ENCODE data around the gene PGLYRP2. TPM values are rescaled to one million over a fixed set of nuclear protein-coding genes. Genes with fewer than 3 reads are reported as not detected.

PGLYRP2 gene
- polyA plus RNA-seq, 1 donor from 2014 or later: not detected

DNA sequence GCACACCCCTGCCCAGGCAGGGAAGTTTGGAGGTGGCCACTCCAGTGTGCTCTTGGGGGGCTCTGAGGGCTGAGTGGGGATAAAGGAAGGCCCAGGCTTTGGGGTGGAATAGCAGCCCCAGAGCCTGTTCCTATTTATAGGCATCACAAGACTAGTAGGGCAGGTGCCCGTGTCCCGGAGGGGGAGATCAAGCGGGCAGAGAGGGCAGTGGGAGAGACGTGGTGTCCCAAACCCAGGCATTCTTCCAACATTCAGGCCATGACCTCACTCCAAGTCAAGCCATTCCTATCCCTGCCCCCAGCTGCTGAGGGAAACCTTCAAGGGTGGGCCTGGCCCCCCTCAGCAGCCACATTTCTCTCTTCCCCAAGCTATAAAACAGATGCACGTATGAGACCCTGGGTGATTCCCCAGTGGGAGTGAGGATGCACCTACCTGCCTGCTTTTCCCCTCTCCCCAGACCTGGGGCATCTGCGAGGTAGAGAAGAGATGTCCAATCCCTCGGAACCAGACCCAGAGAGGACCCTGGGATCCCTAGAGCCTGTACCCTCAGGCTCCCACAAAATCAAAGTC is 33.4 kb downstream of the PGLYRP2 start:
- no peak overlapping the region for H3K4me3 ChIP-seq (ENCODE audit: low read length)
- no peak overlapping the region for H3K4me2 ChIP-seq (ENCODE audit: low read length)
- H4K20me1 ChIP-seq (ENCODE audit: insufficient read depth): no peaks in the 10 kb centered on the region
- H3K9me2 ChIP-seq (ENCODE audit: insufficient read depth, low read length): no peaks in the 10 kb centered on the region
- H3K9ac ChIP-seq (ENCODE audit: low read length): no peak overlapping the region
- H3K79me2 ChIP-seq (replicated peaks; ENCODE audit: insufficient read depth, low read length): peaks cover 3% of the 10 kb centered on the region
- no peaks in the 10 kb centered on the region for H3K36me3 ChIP-seq (ENCODE audit: insufficient read depth, low read length)
- H3K27ac ChIP-seq (ENCODE audit: low read length): no peak overlapping the region
- TF ChIP-seq EP300 (conservative IDR thresholded peaks at IDR 0.05; ENCODE audit: poor library complexity, severe bottlenecking) (no peak), MXI1 (conservative IDR thresholded peaks at IDR 0.05; ENCODE audit: poor library complexity, severe bottlenecking) (no peak), RAD21 (conservative IDR thresholded peaks at IDR 0.05) (no peak), TAF1 (IDR thresholded peaks at IDR 0.05; ENCODE audit: low read depth) (no peak), POLR2AphosphoS5 (IDR thresholded peaks at IDR 0.05) (no peak), REST (IDR thresholded peaks at IDR 0.05; ENCODE audit: borderline replicate concordance) (no peak), EZH2 (IDR thresholded peaks at IDR 0.05; ENCODE audit: borderline replicate concordance, insufficient read depth, low read length, poor library complexity, severe bottlenecking) (no peak), CTCF (IDR thresholded peaks at IDR 0.05; ENCODE audit: poor library complexity, severe bottlenecking) (no peak), SMC3 (conservative IDR thresholded peaks at IDR 0.05; ENCODE audit: poor library complexity) (no peak)
- no peak overlapping the region for H2AFZ ChIP-seq (ENCODE audit: low read depth, low read length)
- H3K27me3 ChIP-seq (ENCODE audit: insufficient read depth, low read depth, low read length): no peaks in the 10 kb centered on the region
- H3K9me3 ChIP-seq (ENCODE audit: low read length): no peaks in the 10 kb centered on the region
- peaks cover 8% of the 10 kb centered on the region for H3F3A ChIP-seq (ENCODE audit: insufficient read depth, low read length, poor library complexity, severe bottlenecking)

DNA sequence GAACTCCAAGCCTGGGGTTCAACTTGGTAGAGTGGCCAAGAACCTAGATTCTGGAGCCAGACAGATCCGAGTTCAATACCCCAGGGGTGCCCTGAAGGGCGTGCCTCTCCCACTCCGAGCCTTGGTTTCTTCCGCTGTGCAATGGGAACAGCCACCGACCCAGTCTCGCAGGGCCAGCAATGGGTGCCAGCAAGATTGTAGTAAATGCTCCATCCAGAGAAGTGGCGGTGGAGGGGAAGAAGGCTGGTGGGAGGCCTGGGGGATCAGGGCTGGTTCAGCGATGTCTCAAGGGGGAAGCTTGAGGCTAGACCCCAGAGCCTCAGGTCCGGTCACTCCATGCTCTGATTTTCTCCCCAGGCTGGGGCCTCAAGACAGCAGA is 34.1 kb downstream of the PGLYRP2 start:
- Histone ChIP-seq H3K4me3 (ENCODE audit: low read length) (no peak overlapping the region), H3K27ac (ENCODE audit: low read length) (no peak overlapping the region), H3K4me2 (ENCODE audit: low read length) (no peak overlapping the region), H4K20me1 (ENCODE audit: insufficient read depth) (no peaks in the 10 kb centered on the region), H3F3A (ENCODE audit: insufficient read depth, low read length, poor library complexity, severe bottlenecking) (peaks cover 2% of the 10 kb centered on the region), H3K9ac (ENCODE audit: low read length) (no peak overlapping the region), H3K9me3 (ENCODE audit: low read length) (no peaks in the 10 kb centered on the region), H3K36me3 (ENCODE audit: insufficient read depth, low read length) (no peaks in the 10 kb centered on the region), H3K79me2 (replicated peaks; ENCODE audit: insufficient read depth, low read length) (peaks cover 3% of the 10 kb centered on the region), H3K9me2 (ENCODE audit: insufficient read depth, low read length) (no peaks in the 10 kb centered on the region), H2AFZ (ENCODE audit: low read depth, low read length) (no peak overlapping the region), H3K27me3 (ENCODE audit: insufficient read depth, low read depth, low read length) (no peaks in the 10 kb centered on the region)
- no peak for TF ChIP-seq POLR2AphosphoS5 (IDR thresholded peaks at IDR 0.05)
- TF ChIP-seq REST (IDR thresholded peaks at IDR 0.05; ENCODE audit: borderline replicate concordance): no peak
- no peak for TF ChIP-seq EZH2 (IDR thresholded peaks at IDR 0.05; ENCODE audit: borderline replicate concordance, insufficient read depth, low read length, poor library complexity, severe bottlenecking)
- TF ChIP-seq CTCF (IDR thresholded peaks at IDR 0.05; ENCODE audit: poor library complexity, severe bottlenecking): no peak
- no peak for TF ChIP-seq MXI1 (conservative IDR thresholded peaks at IDR 0.05; ENCODE audit: poor library complexity, severe bottlenecking)
- TF ChIP-seq TAF1 (IDR thresholded peaks at IDR 0.05; ENCODE audit: low read depth): no peak
- TF ChIP-seq SMC3 (conservative IDR thresholded peaks at IDR 0.05; ENCODE audit: poor library complexity): no peak
- no peak for TF ChIP-seq EP300 (conservative IDR thresholded peaks at IDR 0.05; ENCODE audit: poor library complexity, severe bottlenecking)
- no peak for TF ChIP-seq RAD21 (conservative IDR thresholded peaks at IDR 0.05)
